Kasumi-1 (cell line): ENCODE results near the gene PPP4C.

Source experiments
- DNase-seq, 2 experiments: peaks; one replicate each; lab custom pipeline; 2025; lab: John Stamatoyannopoulos, UW

The PPP4C gene

GRCh38 chr16:30082545-30083090, 6.8 kb downstream of the PPP4C start:
- DNase-seq = no peak

- DNase-seq = no peak
Measured at GRCh38 chr16:30083216-30084055, 7.6 kb downstream of the PPP4C start.

GRCh38 chr16:30084096-30084815, 8.5 kb downstream of the PPP4C start:
- no peak for DNase-seq

GRCh38 chr16:30084816-30085159, 9.0 kb downstream of the PPP4C start:
- DNase-seq = no peak

- no peak for DNase-seq
Measured at GRCh38 chr16:30085247-30085646, 9.5 kb downstream of the PPP4C start.

- DNase-seq = no peak
Measured at GRCh38 chr16:30085820-30086219, 10.0 kb downstream of the PPP4C start.

GRCh38 chr16:30086291-30087140, 10.7 kb downstream of the PPP4C start:
- DNase-seq = no peak

- peak in 1 of 2 experiments; percentile 16 for DNase-seq
Measured at GRCh38 chr16:30087181-30087898, 11.5 kb downstream of the PPP4C start.

GRCh38 chr16:30088237-30088831, 12.5 kb downstream of the PPP4C start:
- no peak for DNase-seq

GRCh38 chr16:30088832-30089624, 13.2 kb downstream of the PPP4C start:
- DNase-seq = no peak

GRCh38 chr16:30090610-30091331, 15.0 kb downstream of the PPP4C start:
- DNase-seq = no peak

GRCh38 chr16:30091474-30092372, 15.9 kb downstream of the PPP4C start, which contains the start of gene TBX6:
Gene TBX6, minus strand, starts transcription at chr16:30091924. Its CDS starts 731 bp downstream, at chr16:30091193.
- DNase-seq = peak; percentile 51 to 72

GRCh38 chr16:30092373-30093010, 16.7 kb downstream of the PPP4C start:
- peak; percentile 88 to 89 for DNase-seq

- DNase-seq = no peak
Measured at GRCh38 chr16:30094541-30095165, 18.9 kb downstream of the PPP4C start.

- DNase-seq = no peak
Measured at GRCh38 chr16:30095166-30096078, 19.6 kb downstream of the PPP4C start.
